Cardiac muscle cell (in vitro differentiated cells and primary cell): Measurements from ENCODE around the gene KRTAP12-3. TPM values are rescaled to one million over a fixed set of nuclear protein-coding genes. Genes with fewer than 3 reads are reported as not detected.

Experiments
- DNase-seq, 2 donors: peaks; one replicate each; pipeline versions ENCODE4 v3.0.0 to v3.0.0-alpha.2; 2010 to 2017; ENCODE audit warnings: low read depth in 1 of 2, low spot score in 1 of 2
- H3K27ac ChIP-seq: fragments of 200-600 bp; sonication (generic); 2 replicates; pipeline ENCODE4 v1.5.1; 2016
- H3K27me3 ChIP-seq: fragments of 200-600 bp; sonication (generic); 2 replicates; pipeline ENCODE4 v1.6.0; 2016; ENCODE audit warnings: control low read depth
- H3K36me3 ChIP-seq: fragments of 200-600 bp; sonication (generic); 2 replicates; pipeline ENCODE4 v1.5.1; 2016; ENCODE audit warnings: control low read depth
- H3K4me1 ChIP-seq: fragments of 200-600 bp; sonication (generic); 2 replicates; pipeline ENCODE4 v1.8.1; 2017; ENCODE audit warnings: low read depth, mild to moderate bottlenecking, mixed run types
- H3K4me3 ChIP-seq: fragments of 200-600 bp; sonication (generic); 2 replicates; pipeline ENCODE4 v1.5.1; 2016; ENCODE audit warnings: mild to moderate bottlenecking
- H3K9me3 ChIP-seq: fragments of 200-600 bp; sonication (generic); 2 replicates; pipeline ENCODE4 v1.5.1; 2017; ENCODE audit warnings: low read depth, mild to moderate bottlenecking, control low read depth
- polyA plus RNA-seq: library from polyadenylated mRNA; unstranded; fragments of >200 nt; fragmentation: Nextera tagmentation; extraction: Ambion mirVana; gene quantifications from 2 replicates; pipeline ENCODE4 v1.2.1, GENCODE V29; 2016
- total RNA-seq: library from RNA; depleted of rRNA; stranded (reverse); fragments of >200 nt; gene quantifications from 2 replicates; pipeline ENCODE4 v1.2.3, GENCODE V29; 2016
- TF ChIP-seq, protein P1 (sequence below): IDR thresholded peaks from 2 replicates; pipeline ENCODE4 v1.5.1; 2012; ENCODE audit warnings: low read depth, mild to moderate bottlenecking, low read length

KRTAP12-3 gene
- total and polyA plus RNA-seq, 2 experiments from 2014 or later, result not detected

DNA sequence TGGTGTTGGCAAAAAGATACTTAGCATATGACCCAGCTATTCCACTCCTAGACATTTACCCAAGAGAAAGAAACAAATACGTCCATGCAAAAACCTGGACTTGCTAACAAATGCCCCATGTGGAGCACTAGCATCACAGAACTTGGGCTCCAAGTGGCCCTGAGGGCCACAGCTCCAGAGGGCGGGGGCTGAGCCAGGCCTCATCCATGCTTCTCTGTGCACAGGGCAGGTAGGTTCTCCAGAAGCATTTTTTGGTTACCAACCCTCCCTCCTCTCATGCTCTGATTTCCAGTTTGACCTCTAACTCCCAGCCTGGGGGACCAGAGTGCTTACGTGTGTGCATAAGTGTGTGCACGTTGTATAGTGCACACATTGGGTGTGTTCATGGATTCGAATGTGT is 7.0 kb downstream of the KRTAP12-3 start:
- H3K4me1 ChIP-seq, result no peaks in the 10 kb centered on the region
- no peaks in the 10 kb centered on the region for H3K27me3 ChIP-seq
- no peaks in the 10 kb centered on the region for H3K36me3 ChIP-seq
- no peak for DNase-seq
- H3K4me3 ChIP-seq, result no peak overlapping the region
- H3K9me3 ChIP-seq, result no peaks in the 10 kb centered on the region
- H3K27ac ChIP-seq, result no peak overlapping the region
- TF ChIP-seq, protein P1, sequence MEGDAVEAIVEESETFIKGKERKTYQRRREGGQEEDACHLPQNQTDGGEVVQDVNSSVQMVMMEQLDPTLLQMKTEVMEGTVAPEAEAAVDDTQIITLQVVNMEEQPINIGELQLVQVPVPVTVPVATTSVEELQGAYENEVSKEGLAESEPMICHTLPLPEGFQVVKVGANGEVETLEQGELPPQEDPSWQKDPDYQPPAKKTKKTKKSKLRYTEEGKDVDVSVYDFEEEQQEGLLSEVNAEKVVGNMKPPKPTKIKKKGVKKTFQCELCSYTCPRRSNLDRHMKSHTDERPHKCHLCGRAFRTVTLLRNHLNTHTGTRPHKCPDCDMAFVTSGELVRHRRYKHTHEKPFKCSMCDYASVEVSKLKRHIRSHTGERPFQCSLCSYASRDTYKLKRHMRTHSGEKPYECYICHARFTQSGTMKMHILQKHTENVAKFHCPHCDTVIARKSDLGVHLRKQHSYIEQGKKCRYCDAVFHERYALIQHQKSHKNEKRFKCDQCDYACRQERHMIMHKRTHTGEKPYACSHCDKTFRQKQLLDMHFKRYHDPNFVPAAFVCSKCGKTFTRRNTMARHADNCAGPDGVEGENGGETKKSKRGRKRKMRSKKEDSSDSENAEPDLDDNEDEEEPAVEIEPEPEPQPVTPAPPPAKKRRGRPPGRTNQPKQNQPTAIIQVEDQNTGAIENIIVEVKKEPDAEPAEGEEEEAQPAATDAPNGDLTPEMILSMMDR, result no peak

DNA sequence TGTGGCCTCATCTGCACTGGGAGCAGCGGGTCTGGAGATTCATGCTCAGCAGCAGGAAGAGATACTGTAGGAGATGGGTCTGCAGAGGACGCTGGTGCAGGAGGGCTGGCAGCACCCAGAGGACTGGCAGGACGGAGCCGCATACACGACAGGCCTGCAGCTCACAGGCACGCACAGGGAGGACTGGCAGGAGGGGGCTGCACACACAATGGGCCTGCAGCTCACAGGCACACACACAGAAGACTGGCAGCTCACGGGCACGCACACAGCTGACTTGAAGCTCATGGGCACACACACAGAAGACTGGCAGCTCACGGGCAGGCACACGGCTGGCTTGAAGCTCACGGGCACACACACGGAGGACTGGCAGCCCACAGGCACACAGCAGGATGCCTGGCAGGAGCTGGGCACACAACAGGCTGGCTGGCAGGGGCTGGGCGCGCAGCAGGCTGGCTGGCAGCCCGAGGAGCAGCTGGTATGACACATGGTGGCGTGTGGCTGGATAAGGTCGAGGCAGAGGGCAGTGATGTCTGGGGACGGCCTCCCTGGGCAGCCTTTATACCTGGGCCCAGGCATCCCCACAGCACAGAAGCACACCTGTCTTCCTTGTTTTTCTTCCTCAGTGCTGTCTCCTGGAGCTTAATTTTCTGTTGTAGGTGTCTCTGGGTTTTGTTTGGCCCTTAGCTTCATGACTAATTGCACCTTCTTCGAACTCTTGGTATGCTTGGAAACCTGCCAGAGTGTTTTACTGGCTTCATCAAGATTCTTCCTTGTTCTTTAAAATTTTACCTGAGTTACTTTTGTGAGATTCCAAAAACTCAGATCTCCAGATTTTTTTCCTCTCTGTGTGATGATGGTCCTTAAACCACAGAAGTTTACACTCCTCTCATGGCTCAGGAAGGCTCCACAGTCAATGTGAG is 8.9 kb downstream of the KRTAP12-3 start, which contains the start of gene KRTAP12-2:
KRTAP12-2 (minus strand) TSS at position 527 of the 920 bp plus-strand sequence; CDS start at position 486, 41 bp downstream.
- DNase-seq, result no peak
- no peak within 1 kb of the TSS for H3K4me3 ChIP-seq
- no peak within 1 kb of the TSS for H3K27ac ChIP-seq
- no peaks in the 10 kb centered on the region for H3K4me1 ChIP-seq
- H3K27me3 ChIP-seq, result no peaks in the 10 kb centered on the region
- H3K36me3 ChIP-seq, result no peaks in the 10 kb centered on the region
- TF ChIP-seq, protein P1, result no peak
- H3K9me3 ChIP-seq, result no peaks in the 10 kb centered on the region

DNA sequence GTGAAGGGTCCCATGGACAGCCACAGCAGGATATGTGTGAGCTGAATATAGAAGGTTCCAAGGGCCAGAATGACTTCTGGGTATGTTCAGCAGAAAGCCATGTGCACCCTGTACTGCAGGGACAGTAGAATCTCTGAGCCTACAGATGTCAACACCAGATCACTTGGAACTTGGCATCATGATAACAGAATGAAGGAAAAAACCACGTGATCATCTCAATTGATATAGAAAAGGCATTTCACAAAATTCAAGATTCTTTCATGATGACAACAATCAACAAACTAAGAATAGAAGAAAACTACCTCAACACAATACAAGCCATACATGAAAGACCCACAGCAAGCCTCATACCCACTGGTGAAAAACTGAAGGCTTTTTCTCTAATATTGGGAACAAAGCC is 9.9 kb downstream of the KRTAP12-3 start:
- TF ChIP-seq, protein P1, result no peak
- H3K9me3 ChIP-seq, result no peaks in the 10 kb centered on the region
- no peaks in the 10 kb centered on the region for H3K27me3 ChIP-seq
- no peaks in the 10 kb centered on the region for H3K36me3 ChIP-seq
- H3K4me1 ChIP-seq, result no peaks in the 10 kb centered on the region
- no peak overlapping the region for H3K4me3 ChIP-seq
- no peak for DNase-seq
- H3K27ac ChIP-seq, result no peak overlapping the region

DNA sequence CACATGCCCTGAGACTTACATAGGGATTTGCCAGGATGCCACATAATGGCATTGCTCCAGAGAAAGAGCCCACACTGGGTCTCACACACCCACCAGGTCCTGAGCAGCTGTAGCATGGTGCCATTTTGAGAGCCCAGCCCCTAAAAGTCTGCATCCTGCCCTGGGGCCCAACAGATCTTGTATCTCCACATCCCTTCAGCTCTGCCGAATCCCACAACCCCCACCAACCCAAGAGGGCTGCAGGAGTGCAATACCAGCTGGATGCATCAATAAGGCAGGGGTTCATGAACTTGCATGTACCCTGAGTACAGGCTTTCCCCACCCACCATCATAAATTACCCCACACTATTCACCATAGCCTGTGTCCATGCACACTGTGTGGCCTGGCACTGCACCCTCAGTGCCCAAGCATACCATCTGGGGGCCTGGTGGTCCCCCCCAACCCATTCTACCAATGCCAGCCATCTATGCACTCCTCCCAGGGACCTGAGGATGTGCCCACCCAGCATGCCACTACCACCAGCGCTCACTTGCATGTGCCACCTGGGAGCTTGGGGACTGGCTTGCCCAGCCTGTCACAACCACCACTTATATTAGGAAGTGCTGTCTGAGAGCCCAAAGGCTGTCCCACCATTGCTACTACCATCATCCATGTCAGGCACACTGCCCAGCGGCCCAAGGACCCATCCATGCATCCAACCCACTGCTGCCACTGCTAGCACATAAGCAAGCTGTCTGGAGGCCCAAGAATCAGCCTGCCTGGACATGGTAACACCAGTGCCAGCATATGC is 13.1 kb downstream of the KRTAP12-3 start:
- TF ChIP-seq, protein P1, result no peak
- no peak for DNase-seq
- no peaks in the 10 kb centered on the region for H3K27me3 ChIP-seq
- H3K4me1 ChIP-seq, result no peaks in the 10 kb centered on the region
- no peak overlapping the region for H3K27ac ChIP-seq
- no peaks in the 10 kb centered on the region for H3K9me3 ChIP-seq
- H3K36me3 ChIP-seq, result no peaks in the 10 kb centered on the region
- no peak overlapping the region for H3K4me3 ChIP-seq

DNA sequence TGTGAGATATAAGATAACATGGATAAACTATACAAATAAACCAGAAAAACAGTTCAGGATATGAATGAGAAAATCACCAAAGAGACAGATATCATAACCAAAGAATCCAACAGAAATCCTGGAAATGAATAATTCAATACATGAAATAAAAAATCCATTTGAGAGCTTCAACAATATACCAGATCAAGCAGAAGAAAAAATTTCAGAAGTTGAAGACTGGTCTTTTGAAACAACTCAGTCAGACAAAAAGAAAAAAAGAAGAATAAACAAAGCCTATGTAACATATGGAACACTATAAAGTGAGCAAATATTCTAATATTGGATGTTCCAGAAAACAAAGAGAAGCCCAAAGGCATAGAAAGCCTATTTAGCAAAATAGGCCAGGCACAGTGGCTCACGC is 14.2 kb downstream of the KRTAP12-3 start:
- TF ChIP-seq, protein P1, result no peak
- no peaks in the 10 kb centered on the region for H3K27me3 ChIP-seq

More for the DNA sequence above, 14.2 kb downstream of the KRTAP12-3 start:
- Histone ChIP-seq H3K36me3 (no peaks in the 10 kb centered on the region), H3K4me1 (no peaks in the 10 kb centered on the region), H3K9me3 (no peaks in the 10 kb centered on the region), H3K4me3 (no peak overlapping the region), H3K27ac (no peak overlapping the region)
- DNase-seq, result no peak
